Measurements from ENCODE around the gene MESP2.

The MESP2 gene

GRCh38 chr15:89824607-89824867 is 48.4 kb downstream of the MESP2 start:
- no peak for DNase-seq (ENCODE audit: low read depth)
- no peak for TF ChIP-seq CTCF (conservative IDR thresholded peaks at IDR 0.05; ENCODE audit: low read length)
- H3K4me3 ChIP-seq (ENCODE audit: low read length), result no peak overlapping the region

GRCh38 chr15:89825271-89825940 is 49.3 kb downstream of the MESP2 start:
- no peak for DNase-seq (ENCODE audit: low read depth)
- TF ChIP-seq CTCF (conservative IDR thresholded peaks at IDR 0.05; ENCODE audit: low read length), result no peak
- H3K4me3 ChIP-seq (ENCODE audit: low read length), result no peak overlapping the region

- TF ChIP-seq CTCF (conservative IDR thresholded peaks at IDR 0.05; ENCODE audit: low read length), result no peak
- H3K4me3 ChIP-seq (ENCODE audit: low read length), result no peak overlapping the region
- DNase-seq (ENCODE audit: low read depth), result no peak
Measured at GRCh38 chr15:89826671-89827655, 50.8 kb downstream of the MESP2 start.

GRCh38 chr15:89827829-89828228 is 51.7 kb downstream of the MESP2 start:
- no peak for TF ChIP-seq CTCF (conservative IDR thresholded peaks at IDR 0.05; ENCODE audit: low read length)
- no peak overlapping the region for H3K4me3 ChIP-seq (ENCODE audit: low read length)
- DNase-seq (ENCODE audit: low read depth), result no peak

Measured in AG10803 (cell line).